ENCODE results near the gene ADARB1.

GRCh38 chr21:45200581-45201296 is 126.4 kb downstream of the ADARB1 start:
- TF ChIP-seq CTCF (IDR thresholded peaks at IDR 0.05): no peak
- no peak for TF ChIP-seq POLR2A (IDR thresholded peaks at IDR 0.05)
- TF ChIP-seq EP300 (IDR thresholded peaks at IDR 0.05): no peak
- TF ChIP-seq POLR2AphosphoS5 (IDR thresholded peaks at IDR 0.05): no peak

Measured in stomach (tissue), 4 donors.